Measurements from ENCODE around the gene GNA12. TPM values are rescaled to one million over a fixed set of nuclear protein-coding genes. Genes with fewer than 3 reads are reported as not detected.

The GNA12 gene
- polyA plus RNA-seq, 1 of the 3 experiments (the other 2 are of a cell fraction), result 64.8 TPM

DNA sequence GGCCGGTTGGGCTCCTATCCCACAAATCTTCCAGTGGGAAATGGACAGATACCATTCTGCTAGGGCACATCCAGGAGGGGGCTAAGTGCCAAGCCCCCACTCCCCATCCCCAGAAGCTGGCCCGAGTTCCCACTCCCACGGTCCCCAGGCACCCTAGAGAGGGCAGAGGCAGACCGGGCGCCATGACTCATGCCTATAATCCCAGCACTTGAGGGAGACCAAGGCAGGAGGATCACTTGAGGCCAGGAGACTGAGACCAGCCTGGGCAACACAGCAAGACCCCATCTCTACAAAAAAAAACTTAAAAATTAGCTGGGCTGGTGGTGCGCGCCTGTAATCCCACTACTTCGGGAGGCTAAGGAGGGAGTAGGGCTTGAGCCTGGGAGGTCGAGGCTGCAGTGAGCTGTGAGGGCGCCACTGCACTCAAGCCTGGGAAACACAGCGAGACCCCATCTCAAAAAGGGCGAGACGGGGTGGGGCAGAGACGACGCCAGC lies 870 bp downstream of the GNA12 start:
- Histone ChIP-seq H4K20me1 (ENCODE audit: insufficient read depth) (peaks cover 35% of the 10 kb centered on the region), H3K4me2 (peak overlapping the region; percentile 93), H3K27ac (ENCODE audit: low read depth in 2 of 2, low read length in 1 of 2) (no peak overlapping the region), H3K9me2 (no peaks in the 10 kb centered on the region), H3K4me1 (ENCODE audit: control insufficient read depth in 1 of 2, insufficient read depth in 2 of 2, low read depth in 1 of 2, low read length in 1 of 2) (peaks cover 5 to 8% of the 10 kb centered on the region in 2 experiments; a peak in 2 of 4 replicates), H3K79me2 (ENCODE audit: insufficient read depth) (peaks cover 55% of the 10 kb centered on the region), H3K9ac (peak overlapping the region; percentile 67), H3K9me3 (no peaks in the 10 kb centered on the region), H3K27me3 (ENCODE audit: insufficient read depth) (no peaks in the 10 kb centered on the region), H3K4me3 (ENCODE audit: low read depth in 2 of 2, low read length in 1 of 2) (peak overlapping the region; percentile 58 to 70), H2AFZ (ENCODE audit: low read depth) (peak overlapping the region; percentile 32; the same call in 1 of the 2 replicates), H3F3A (replicated peaks; ENCODE audit: insufficient read depth) (no peaks in the 10 kb centered on the region), H3K36me3 (replicated peaks in 1 of 2; ENCODE audit: control insufficient read depth in 1 of 2, insufficient read depth in 2 of 2, low read length in 1 of 2) (peaks cover 0 to 10% of the 10 kb centered on the region in 2 experiments)
- DNase-seq, result no peak
- ChIA-PET CTCF (interaction anchor here (1.1 to 1.3 kb wide), 5 partner anchors 10 to 275 kb away, joined by 3 to 7 read pairs (median 3); no protein-coding TSS in a partner anchor), POLR2A (interaction anchor here (0.6 kb wide), 1 partner anchor 108 kb away, joined by 3 read pairs; no protein-coding TSS in a partner anchor)
- 44% methylated on average over 14 of the region's 15 CpGs for WGBS (ENCODE audit: low lambda C conversion rate)
- TF ChIP-seq SMC3 (IDR thresholded peaks at IDR 0.05; ENCODE audit: low read depth, low read length), result no peak
- TF ChIP-seq, protein P1, sequence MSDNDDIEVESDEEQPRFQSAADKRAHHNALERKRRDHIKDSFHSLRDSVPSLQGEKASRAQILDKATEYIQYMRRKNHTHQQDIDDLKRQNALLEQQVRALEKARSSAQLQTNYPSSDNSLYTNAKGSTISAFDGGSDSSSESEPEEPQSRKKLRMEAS (IDR thresholded peaks at IDR 0.05; ENCODE audit: low read depth), result no peak
- TF ChIP-seq MEF2A (IDR thresholded peaks at IDR 0.05; ENCODE audit: borderline replicate concordance, low read depth), result no peak
- no peak for TF ChIP-seq ZBTB33 (IDR thresholded peaks at IDR 0.05; ENCODE audit: borderline replicate concordance, low read depth)
- no peak for TF ChIP-seq TEAD4 (IDR thresholded peaks at IDR 0.05; ENCODE audit: borderline replicate concordance, insufficient read depth)
- TF ChIP-seq IRF3 (IDR thresholded peaks at IDR 0.05; ENCODE audit: low read depth, low read length), result no peak
- TF ChIP-seq FOSL2 (IDR thresholded peaks at IDR 0.05; ENCODE audit: borderline replicate concordance, low read depth), result no peak
- TF ChIP-seq GATA2 (CRISPR knock-in tag; IDR thresholded peaks at IDR 0.05), result no peak
- no peak for TF ChIP-seq USF1 (IDR thresholded peaks at IDR 0.05; ENCODE audit: borderline replicate concordance, low read depth)
- no peak for TF ChIP-seq NRF1 (IDR thresholded peaks at IDR 0.05; ENCODE audit: low read depth, low read length)
- no peak for TF ChIP-seq TCF12 (IDR thresholded peaks at IDR 0.05)
- TF ChIP-seq REST (IDR thresholded peaks at IDR 0.05; ENCODE audit: low read depth, low read length), result no peak
- TF ChIP-seq TAF1 (IDR thresholded peaks at IDR 0.05; ENCODE audit: borderline replicate concordance, low read depth, low read length), result no peak
- TF ChIP-seq NFIC (IDR thresholded peaks at IDR 0.05; ENCODE audit: borderline replicate concordance), result no peak
